GM12873 (cell line): Measurements from ENCODE around the gene MAGEB17.

ENCODE experiments used
- CTCF ChIP-seq: IDR thresholded peaks from 2 replicates; pipeline ENCODE4 v1.5.1; 2012; ENCODE audit warnings: low read depth, mild to moderate bottlenecking, moderate library complexity, low read length, control low read depth; ENCODE audit not compliant: insufficient read depth; ENCODE audit errors: missing control alignments

MAGEB17 gene

GRCh38 chrX:16212024-16212423, 44.7 kb downstream of the MAGEB17 start:
- TF ChIP-seq CTCF: no peak

GRCh38 chrX:16212436-16212835, 45.2 kb downstream of the MAGEB17 start:
- TF ChIP-seq CTCF: peak; percentile 66

GRCh38 chrX:16213961-16214360, 46.7 kb downstream of the MAGEB17 start:
- TF ChIP-seq CTCF: no peak

- TF ChIP-seq CTCF: no peak
Measured at GRCh38 chrX:16215660-16216059, 48.4 kb downstream of the MAGEB17 start.
